ENCODE data around the gene JPH4. TPM values are rescaled to one million over a fixed set of nuclear protein-coding genes. Genes with fewer than 3 reads are reported as not detected.
"Not testable (repeated sequence)": the region's sequence is repeated elsewhere in the genome, so short reads cannot be mapped to it uniquely, and the experiment has no call there.

JPH4 gene
- total RNA-seq, 4 donors from 2014 or later: 0.30 to 0.60 (median 0.30) TPM; not detected in 1

GRCh38 chr14:23601845-23602180 is 23.2 kb upstream of the JPH4 start:
- Histone ChIP-seq H3K27ac (no peak overlapping the region), H3K9me3 (no peaks in the 10 kb centered on the region), H3K4me1 (no peaks in the 10 kb centered on the region), H3K36me3 (no peaks in the 10 kb centered on the region), H3K27me3 (no peaks in the 10 kb centered on the region), H3K4me3 (no peak overlapping the region)
- TF ChIP-seq EP300 (IDR thresholded peaks at IDR 0.05) (no peak), POLR2AphosphoS5 (IDR thresholded peaks at IDR 0.05) (no peak), POLR2A (IDR thresholded peaks at IDR 0.05) (no peak)
- TF ChIP-seq, protein P1, sequence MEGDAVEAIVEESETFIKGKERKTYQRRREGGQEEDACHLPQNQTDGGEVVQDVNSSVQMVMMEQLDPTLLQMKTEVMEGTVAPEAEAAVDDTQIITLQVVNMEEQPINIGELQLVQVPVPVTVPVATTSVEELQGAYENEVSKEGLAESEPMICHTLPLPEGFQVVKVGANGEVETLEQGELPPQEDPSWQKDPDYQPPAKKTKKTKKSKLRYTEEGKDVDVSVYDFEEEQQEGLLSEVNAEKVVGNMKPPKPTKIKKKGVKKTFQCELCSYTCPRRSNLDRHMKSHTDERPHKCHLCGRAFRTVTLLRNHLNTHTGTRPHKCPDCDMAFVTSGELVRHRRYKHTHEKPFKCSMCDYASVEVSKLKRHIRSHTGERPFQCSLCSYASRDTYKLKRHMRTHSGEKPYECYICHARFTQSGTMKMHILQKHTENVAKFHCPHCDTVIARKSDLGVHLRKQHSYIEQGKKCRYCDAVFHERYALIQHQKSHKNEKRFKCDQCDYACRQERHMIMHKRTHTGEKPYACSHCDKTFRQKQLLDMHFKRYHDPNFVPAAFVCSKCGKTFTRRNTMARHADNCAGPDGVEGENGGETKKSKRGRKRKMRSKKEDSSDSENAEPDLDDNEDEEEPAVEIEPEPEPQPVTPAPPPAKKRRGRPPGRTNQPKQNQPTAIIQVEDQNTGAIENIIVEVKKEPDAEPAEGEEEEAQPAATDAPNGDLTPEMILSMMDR (IDR thresholded peaks at IDR 0.05): no peak
- WGBS: 88% methylated on average over 1 of the region's 1 CpG
- no peak for DNase-seq (ENCODE audit: low spot score in 2 of 2)

- DNase-seq (ENCODE audit: low spot score in 2 of 2): no peak
- Histone ChIP-seq H3K4me1 (no peaks in the 10 kb centered on the region), H3K36me3 (no peaks in the 10 kb centered on the region), H3K4me3 (no peak overlapping the region), H3K27ac (no peak overlapping the region), H3K9me3 (no peaks in the 10 kb centered on the region), H3K27me3 (no peaks in the 10 kb centered on the region)
- TF ChIP-seq, protein P1 (IDR thresholded peaks at IDR 0.05): no peak
These were observed 22.8 kb upstream of the JPH4 start for GRCh38 chr14:23601424-23601823.

DNA sequence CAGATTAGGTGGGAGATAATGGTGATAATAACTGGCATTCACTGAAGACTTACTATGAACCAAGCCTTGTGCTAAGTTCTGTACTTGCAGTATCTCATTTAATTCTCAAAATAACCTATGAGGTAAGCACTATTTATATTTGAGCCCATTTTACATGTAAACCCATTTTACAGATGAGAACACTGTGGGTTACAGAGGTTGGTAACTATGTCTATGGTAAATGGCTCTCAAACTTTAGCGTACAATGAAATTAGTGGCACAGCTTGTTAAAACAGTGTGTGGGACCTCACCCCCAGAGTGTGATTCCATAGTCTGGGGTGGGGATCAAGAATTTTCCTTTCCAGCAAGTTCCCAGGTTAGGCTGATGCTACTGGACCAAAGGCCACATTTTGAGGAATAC is 22.2 kb upstream of the JPH4 start:
- Histone ChIP-seq H3K4me1 (no peaks in the 10 kb centered on the region), H3K4me3 (no peak overlapping the region), H3K27ac (no peak overlapping the region), H3K36me3 (no peaks in the 10 kb centered on the region), H3K27me3 (no peaks in the 10 kb centered on the region), H3K9me3 (no peaks in the 10 kb centered on the region)
- WGBS: 94% methylated on average over 1 of the region's 1 CpG
- no peak for DNase-seq (ENCODE audit: low spot score in 2 of 2)
- no peak for TF ChIP-seq POLR2A (IDR thresholded peaks at IDR 0.05)
- no peak for TF ChIP-seq POLR2AphosphoS5 (IDR thresholded peaks at IDR 0.05)
- TF ChIP-seq EP300 (IDR thresholded peaks at IDR 0.05): no peak
- TF ChIP-seq, protein P1 (IDR thresholded peaks at IDR 0.05): no peak

DNA sequence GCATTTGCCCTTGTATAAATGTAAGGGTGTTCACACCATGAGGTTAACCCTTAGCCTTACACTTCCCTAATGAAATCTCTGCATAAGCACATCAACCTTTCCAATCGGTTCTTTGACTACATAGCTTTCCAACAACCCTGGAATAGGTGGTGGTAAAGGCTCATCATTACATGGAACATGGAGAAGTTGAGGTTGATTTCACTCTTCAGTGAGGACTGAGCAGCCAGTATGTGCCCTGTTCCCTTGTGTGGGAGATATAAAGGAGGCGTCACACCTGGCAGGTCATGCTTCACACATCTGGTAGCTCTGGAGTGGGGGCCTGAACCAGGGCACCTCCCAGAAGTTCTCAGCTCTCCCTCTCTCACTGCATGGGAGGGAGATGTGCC is 21.7 kb upstream of the JPH4 start:
- whole genome bisulfite sequencing: 73% methylated on average over 2 of the region's 2 CpGs
- H3K36me3 ChIP-seq: no peaks in the 10 kb centered on the region
- no peak overlapping the region for H3K4me3 ChIP-seq
- H3K4me1 ChIP-seq: no peaks in the 10 kb centered on the region
- no peak overlapping the region for H3K27ac ChIP-seq
- DNase-seq (ENCODE audit: low spot score in 2 of 2): no peak
- H3K9me3 ChIP-seq: no peaks in the 10 kb centered on the region
- no peaks in the 10 kb centered on the region for H3K27me3 ChIP-seq
- TF ChIP-seq POLR2AphosphoS5 (IDR thresholded peaks at IDR 0.05) (no peak), POLR2A (IDR thresholded peaks at IDR 0.05) (no peak), EP300 (IDR thresholded peaks at IDR 0.05) (no peak)
- TF ChIP-seq, protein P1 (IDR thresholded peaks at IDR 0.05): no peak

DNA sequence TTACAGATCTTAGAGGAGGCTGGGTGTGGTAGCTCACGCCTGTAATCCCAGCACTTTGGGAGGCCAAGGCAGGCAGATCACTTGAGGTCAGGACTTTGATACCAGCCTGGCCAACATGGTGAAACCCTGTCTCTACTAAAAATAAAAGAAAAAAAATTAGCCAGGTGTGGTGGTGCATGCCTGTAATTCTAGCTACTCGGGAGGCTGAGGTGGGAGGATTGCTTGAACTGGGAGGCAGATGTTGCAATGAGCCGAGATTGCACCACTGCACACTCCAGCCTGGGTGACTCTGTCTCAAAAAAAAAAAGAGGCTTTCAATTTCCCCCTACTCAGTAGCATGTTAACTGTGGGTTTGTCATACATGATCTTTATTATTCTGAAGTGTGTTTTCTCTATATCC is 15.6 kb upstream of the JPH4 start:
- 85% methylated on average over 3 of the region's 3 CpGs for WGBS

DNA sequence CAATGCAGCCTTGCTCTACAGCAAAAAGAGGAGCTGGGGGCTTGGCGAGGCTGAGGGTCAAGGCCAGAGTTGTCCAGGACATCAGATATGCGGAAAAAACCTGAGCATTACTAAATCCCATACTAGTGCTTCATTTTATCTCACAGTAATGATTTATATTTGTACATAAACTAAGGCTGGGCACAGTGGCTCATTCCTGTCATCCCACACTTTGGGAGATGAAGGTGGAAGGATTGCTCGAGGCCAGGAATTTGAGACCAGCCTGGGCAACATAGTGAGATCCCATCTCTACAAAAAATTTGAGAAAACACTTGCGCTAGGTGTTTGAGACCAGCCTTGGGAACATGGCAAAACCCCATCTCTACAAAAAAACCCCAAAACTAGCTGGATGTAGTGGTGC is 11.6 kb upstream of the JPH4 start:
- no peak overlapping the region for H3K4me3 ChIP-seq
- no peaks in the 10 kb centered on the region for H3K9me3 ChIP-seq
- 86% methylated on average over 4 of the region's 4 CpGs for WGBS
- no peak overlapping the region for H3K27ac ChIP-seq
- peaks cover 6% of the 10 kb centered on the region for H3K4me1 ChIP-seq
- no peaks in the 10 kb centered on the region for H3K36me3 ChIP-seq
- DNase-seq (ENCODE audit: low spot score in 2 of 2): no peak
- TF ChIP-seq POLR2AphosphoS5 (IDR thresholded peaks at IDR 0.05): no peak
- no peak for TF ChIP-seq POLR2A (IDR thresholded peaks at IDR 0.05)
- H3K27me3 ChIP-seq: no peaks in the 10 kb centered on the region

More for the DNA sequence above, 15.6 kb upstream of the JPH4 start:
- not testable (repeated sequence) for H3K4me1 ChIP-seq; DNase-seq (ENCODE audit: low spot score in 2 of 2); H3K27me3 ChIP-seq; H3K4me3 ChIP-seq; H3K36me3 ChIP-seq; H3K27ac ChIP-seq; H3K9me3 ChIP-seq
